COLO668 (cell line): ENCODE data around the gene KY.
"Not testable (repeated sequence)": the region's sequence is repeated elsewhere in the genome, so short reads cannot be mapped to it uniquely, and the experiment has no call there.

ENCODE experiments used
- DNase-seq: peaks from one replicate; lab custom pipeline; 2025; ENCODE audit not compliant: unreplicated experiment; lab: John Stamatoyannopoulos, UW

Gene KY

GRCh38 chr3:134603956-134604355 lies 46.9 kb downstream of the KY start:
- DNase-seq, result no peak

- DNase-seq, result no peak
Observed at GRCh38 chr3:134603480-134603879, 47.3 kb downstream of the KY start.

DNA sequence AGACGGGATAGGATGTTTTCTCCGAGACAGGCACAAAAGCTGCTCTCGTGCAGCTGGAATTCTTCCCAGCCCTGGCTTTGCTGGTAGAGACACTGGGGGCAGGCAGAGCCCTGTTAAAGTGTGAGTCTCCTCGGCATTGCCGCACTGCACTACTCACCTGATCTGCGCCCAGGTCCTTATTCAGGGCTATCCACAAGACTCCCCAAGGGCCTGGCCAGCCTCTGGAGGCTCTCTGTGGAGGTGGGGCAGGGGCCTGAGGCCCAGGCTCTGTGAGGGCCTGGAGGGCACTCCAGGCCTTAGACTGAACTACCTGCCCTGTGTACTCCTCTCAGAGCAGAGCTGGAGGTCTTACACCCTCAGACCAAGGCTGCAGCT lies 48.4 kb downstream of the KY start:
- DNase-seq, result no peak

DNA sequence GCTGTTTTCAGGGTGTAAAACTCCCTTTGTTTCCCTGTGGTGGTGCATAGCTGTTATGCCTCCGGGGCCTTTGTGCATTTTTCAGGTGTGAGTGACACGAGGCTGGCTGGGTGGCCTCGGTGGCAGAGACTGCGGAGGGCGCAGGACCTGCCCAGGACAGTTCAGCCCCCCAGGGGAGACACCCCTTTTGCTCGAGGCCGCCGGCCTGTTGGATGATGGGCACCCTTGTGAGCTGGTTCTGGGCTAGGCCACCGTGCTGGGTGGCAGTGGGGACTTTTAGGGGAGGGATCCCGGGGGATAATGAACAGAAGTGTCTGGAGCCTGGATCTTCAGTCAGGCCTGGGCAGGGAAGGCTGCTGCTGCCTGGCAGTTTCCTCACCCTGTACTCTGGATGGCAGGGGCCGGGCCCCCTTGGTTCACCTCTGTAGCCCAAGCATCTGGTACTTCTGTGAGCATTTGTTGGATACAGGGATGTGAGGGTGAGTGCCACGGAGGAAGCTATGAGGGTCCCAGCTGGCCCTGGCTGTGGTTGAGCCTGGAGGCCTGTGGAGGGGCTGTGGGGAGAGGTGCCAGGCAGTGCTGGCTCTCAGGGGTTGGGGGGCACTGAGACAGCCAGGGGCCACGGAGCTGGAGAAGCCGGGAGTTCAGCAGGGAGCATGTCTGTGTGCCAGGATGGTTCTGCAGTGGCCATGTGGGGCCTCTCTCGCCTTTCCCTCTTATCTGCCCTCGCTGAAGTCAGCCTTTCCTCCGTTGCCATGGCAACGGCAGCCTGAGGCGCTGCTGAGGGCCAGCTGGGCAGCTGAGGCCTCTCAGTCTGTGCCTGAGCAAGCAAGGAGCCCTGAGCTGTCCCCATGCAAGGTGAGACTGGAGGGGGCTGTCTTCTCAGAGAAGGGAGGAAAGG lies 49.0 kb downstream of the KY start:
- DNase-seq, result peak; percentile 16

DNA sequence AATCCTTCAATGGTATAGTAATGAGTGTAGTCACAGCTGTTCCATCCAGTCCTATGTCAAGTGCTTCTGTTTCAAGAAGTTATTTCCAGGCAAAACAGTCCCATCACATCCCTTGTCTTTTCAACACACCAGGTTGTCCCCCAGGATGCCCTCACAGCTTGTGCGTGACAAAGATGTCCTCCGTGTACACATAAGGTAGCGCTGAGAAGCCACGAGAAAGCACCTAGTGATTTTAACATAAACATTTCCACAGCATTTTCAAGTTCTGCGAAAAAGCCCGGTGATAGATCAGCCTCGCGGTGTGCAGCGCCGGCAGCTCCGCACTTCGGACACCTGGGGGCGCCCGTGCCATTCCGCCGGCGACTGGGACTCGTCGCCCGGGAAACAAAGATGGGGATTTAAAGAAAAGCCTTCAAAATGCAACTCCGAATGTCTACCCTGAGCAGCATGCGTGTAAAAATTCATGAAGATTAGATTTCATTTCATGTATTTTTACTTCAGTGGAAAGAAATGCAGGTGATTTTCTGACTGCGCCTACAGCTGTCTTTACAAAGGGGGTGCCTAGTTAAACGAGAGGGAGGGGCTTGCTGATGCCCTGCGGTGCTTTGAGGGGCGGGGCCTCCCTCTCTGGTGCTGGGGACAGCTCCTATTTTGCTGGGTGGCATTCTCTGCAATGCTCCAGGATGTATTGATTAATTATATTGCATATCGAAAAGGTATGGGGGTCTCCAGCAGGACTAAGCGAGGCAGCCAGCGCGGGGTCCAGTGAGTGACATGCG lies 49.9 kb downstream of the KY start:
- peak; percentile 54 for DNase-seq

- no peak for DNase-seq
Observed at GRCh38 chr3:134600206-134600605, 50.6 kb downstream of the KY start.

- DNase-seq, result no peak
Observed at GRCh38 chr3:134598763-134599545, 51.9 kb downstream of the KY start.

- peak; percentile 18 for DNase-seq
Observed at GRCh38 chr3:134597390-134597970, 53.3 kb downstream of the KY start.

GRCh38 chr3:134594986-134595385 lies 55.8 kb downstream of the KY start:
- not testable (repeated sequence) for DNase-seq

DNA sequence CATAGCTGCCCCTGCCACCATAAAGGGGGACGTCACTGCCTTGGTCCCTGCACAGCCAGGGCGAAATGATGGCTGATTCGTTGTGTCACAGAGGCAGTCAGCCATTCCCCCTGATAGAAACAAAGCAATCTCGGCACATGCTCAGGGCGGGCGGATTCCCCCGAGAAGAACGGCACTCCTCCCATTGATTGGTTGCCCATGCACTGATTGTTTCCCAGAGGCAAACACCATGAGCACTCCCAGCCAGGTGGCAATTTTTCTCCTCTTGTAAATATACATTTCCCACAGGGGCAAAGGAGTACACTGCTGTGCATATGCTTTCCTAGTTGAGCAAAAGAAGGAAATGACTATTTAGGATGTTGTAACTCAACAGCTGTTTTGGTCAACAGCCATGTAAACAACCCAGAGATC lies 56.5 kb downstream of the KY start:
- peak; percentile 6 for DNase-seq

DNA sequence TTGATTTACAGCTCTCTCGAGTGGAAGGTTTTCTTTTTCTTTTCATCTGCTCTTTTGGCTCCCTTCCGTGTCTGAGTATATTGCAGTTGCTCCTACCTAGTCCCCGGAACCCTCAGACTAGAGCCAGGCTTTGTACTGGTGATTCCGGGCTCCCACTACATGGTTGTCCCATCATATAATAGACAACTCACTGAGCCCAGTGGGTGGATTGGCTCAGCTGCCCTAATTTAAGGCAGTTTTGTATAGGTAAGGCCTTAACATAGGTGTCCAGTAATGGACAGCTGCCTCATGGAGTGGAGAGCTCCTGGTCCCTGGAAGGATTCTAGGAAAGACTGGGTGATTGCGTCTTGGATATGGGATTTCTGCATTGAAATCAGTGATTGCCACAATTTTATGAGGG lies 58.0 kb downstream of the KY start:
- no peak for DNase-seq

DNA sequence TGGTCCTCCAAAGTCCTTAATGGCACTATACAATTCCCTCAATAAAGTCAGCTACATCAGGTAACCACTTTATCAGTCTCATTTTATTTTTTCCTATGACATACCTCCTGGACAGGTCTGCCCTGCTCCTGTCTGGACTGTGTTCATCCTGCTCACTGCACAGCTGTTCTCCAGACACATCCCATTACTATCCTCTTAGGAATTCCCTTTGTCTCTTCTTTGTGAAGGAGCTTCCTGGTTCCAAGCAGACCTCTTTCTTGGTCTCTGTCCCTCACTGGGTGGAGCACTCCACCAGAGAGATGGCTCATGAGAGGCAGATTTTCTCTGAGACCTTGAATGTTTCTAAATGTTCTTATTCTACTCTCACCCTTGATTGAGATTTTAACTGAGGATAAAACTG lies 60.1 kb downstream of the KY start:
- no peak for DNase-seq

DNA sequence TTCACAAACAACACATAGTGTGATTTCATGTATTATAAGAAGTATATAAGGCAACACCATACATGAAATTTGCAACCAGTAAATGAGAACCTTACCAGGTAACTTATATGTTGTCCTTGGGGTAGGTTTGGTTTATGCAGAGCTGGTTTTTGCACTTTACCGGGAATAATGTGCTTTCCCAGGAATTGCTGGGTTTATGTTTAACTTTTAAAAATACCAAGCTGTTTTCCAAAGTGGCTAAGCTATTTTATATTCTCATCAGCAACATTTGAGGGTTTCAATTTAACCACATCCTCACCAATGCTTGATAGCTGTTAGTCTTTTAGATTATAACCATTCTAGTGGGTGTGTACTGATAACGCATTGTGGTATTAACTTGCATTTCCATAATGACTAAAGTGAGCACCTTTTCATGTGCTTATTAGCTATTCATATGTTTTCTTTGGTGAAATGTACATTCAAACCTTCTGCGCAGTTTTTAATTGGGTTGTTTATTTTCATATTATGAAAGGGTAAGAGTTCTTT lies 71.6 kb downstream of the KY start:
- DNase-seq, result no peak

GRCh38 chr3:134576831-134577230 lies 74.0 kb downstream of the KY start:
- no peak for DNase-seq

DNA sequence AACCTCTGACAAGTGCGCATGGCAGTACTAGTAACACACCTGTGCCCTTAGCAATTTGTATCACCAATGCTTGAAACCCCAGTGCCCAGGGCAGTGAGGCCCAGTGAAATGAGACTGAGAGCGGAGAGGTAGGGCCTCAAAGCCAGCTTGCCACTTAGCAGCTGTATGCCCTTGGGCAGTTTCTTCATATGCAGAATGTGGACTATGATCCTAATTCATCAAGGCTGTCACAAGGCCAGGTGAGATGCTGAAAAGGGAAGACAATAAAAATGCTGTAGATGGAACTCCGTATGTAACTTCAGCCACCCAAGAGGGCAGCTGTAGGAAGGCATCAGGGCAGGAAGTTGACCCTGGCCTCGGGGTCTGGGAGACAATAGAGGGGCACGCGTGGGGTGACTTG lies 74.4 kb downstream of the KY start:
- peak; percentile 71 for DNase-seq

- not testable (repeated sequence) for DNase-seq
Observed at GRCh38 chr3:134569899-134570298, 80.9 kb downstream of the KY start.

GRCh38 chr3:134568790-134569189 lies 82.0 kb downstream of the KY start:
- no peak for DNase-seq

DNA sequence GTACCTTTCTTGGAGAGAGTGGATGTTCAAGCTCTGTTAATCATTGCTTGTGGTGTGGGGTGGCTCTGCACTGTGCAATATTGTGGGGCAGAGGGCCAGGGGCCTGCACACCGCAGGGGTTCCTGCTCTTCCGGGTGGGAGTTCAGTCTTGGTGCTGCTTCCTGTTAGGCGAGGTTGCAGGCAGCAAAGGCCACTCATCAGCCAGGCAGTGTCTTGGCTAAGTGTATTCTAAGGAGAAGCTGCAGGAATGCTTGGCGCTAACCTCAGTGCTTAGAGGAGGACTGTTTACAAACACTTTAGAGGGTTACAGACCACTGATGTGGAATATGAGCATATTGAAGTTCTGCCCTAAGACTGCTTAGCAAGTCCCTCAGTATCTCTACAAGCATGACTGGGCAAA lies 83.2 kb downstream of the KY start:
- no peak for DNase-seq

DNA sequence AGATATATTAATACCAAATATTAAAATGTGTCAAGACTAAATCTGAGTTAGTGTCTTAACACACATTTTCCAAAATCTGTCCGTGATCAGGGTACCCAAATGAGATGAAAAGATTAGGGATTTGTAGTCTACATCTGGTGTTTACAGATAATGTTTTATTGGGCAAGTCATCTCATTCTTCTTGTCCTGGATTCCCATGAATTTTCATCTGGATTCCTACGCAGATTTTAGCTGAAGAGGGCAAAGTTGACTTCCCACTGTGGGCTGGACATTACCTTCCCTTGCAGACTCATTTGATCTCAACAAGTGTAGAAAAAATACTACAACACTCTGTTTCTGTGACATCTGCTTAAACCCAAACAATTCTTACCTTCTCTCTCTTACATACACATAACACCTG lies 85.8 kb downstream of the KY start:
- DNase-seq, result no peak

GRCh38 chr3:134563601-134564000 lies 87.2 kb downstream of the KY start:
- DNase-seq, result no peak

- no peak for DNase-seq
Observed at GRCh38 chr3:134562055-134562454, 88.8 kb downstream of the KY start.
